HG03280 (cell line): ENCODE results near the gene COMTD1.

ENCODE experiments used
- ATAC-seq: cut with Tn5 transposase; IDR thresholded peaks from one replicate; pipeline ENCODE4 v1.9.1; 2021; ENCODE audit warnings: mild to moderate bottlenecking, moderate library complexity; ENCODE audit not compliant: unreplicated experiment

COMTD1 gene

GRCh38 chr10:75245354-75246250 lies 9.8 kb upstream of the COMTD1 start:
- no peak for ATAC-seq

GRCh38 chr10:75244487-75245353 lies 9.0 kb upstream of the COMTD1 start:
- no peak for ATAC-seq

GRCh38 chr10:75243426-75243825 lies 7.7 kb upstream of the COMTD1 start:
- no peak for ATAC-seq

GRCh38 chr10:75240329-75241076 lies 4.7 kb upstream of the COMTD1 start:
- ATAC-seq, result no peak

- no peak for ATAC-seq
These were observed 3.5 kb upstream of the COMTD1 start for GRCh38 chr10:75239096-75239790.

- ATAC-seq, result no peak
These were observed 2.7 kb upstream of the COMTD1 start for GRCh38 chr10:75238182-75239095.

- ATAC-seq, result no peak
These were observed 545 bp upstream of the COMTD1 start for GRCh38 chr10:75236178-75236825.

- no peak for ATAC-seq
These were observed 928 bp downstream of the COMTD1 start for GRCh38 chr10:75234683-75235374.

- ATAC-seq, result peak; percentile 59
These were observed 1.6 kb downstream of the COMTD1 start for GRCh38 chr10:75234017-75234682.

- ATAC-seq, result no peak
These were observed 2.2 kb downstream of the COMTD1 start for GRCh38 chr10:75233444-75234016.

GRCh38 chr10:75231672-75232581 lies 3.8 kb downstream of the COMTD1 start:
- ATAC-seq, result no peak

GRCh38 chr10:75230600-75231038 lies 5.1 kb downstream of the COMTD1 start:
- ATAC-seq, result peak; percentile 41

GRCh38 chr10:75229971-75230370 lies 5.8 kb downstream of the COMTD1 start:
- no peak for ATAC-seq

GRCh38 chr10:75228834-75229233 lies 6.9 kb downstream of the COMTD1 start:
- ATAC-seq, result no peak

GRCh38 chr10:75228278-75228677 lies 7.5 kb downstream of the COMTD1 start:
- no peak for ATAC-seq

- ATAC-seq, result no peak
These were observed 9.1 kb downstream of the COMTD1 start for GRCh38 chr10:75226656-75227055.
